Muscle of arm (tissue), 12 donors: Measurements from ENCODE around the gene FAM81A. TPM values are rescaled to one million over a fixed set of nuclear protein-coding genes. Genes with fewer than 3 reads are reported as not detected.

Experiments used
- polyA plus RNA-seq, 12 donors: library from polyadenylated mRNA; unstranded; fragments of 120-200 nt; gene quantifications; one replicate each; pipeline ENCODE4 v1.2.1, GENCODE V29; 2013; ENCODE audit not compliant: insufficient read length in 12 of 12

The FAM81A gene
- polyA plus RNA-seq, 12 donors: 0.66 to 2.1 (median 1.2) TPM; not detected in 2

Other genes starting within 250 kb of the FAM81A start
- gene LDHAL6B, start 231.3 kb upstream of the FAM81A start, polyA plus RNA-seq: under 1 TPM in 6 of 12 donors, not detected in 6; 0.11 to 0.17 (median 0.14) TPM
- gene MYO1E, start 65.3 kb upstream of the FAM81A start, polyA plus RNA-seq: 10 to 100 TPM in 11 of 12 donors, not detected in 1; 33.5 to 50.6 (median 39.9) TPM
- gene GCNT3, start 173.6 kb downstream of the FAM81A start, polyA plus RNA-seq: 1 to 10 TPM in 3 of 12 donors, under 1 TPM in 6, not detected in 3; 0.07 to 3.4 (median 0.17) TPM
- gene GTF2A2, start 219.3 kb downstream of the FAM81A start, polyA plus RNA-seq: 100 to 1,000 TPM in 7 of 12 donors, 10 to 100 TPM in 4, not detected in 1; 84.4 to 129 (median 106) TPM